Measurements from ENCODE around the gene LY6G6C.
A peak's percentile ranks its signal among the peaks of the same experiment; 100 is the strongest.

Gene LY6G6C

GRCh38 chr6:31732029-31732428 lies 10.5 kb upstream of the LY6G6C start:
- Histone ChIP-seq H2BK12ac (ENCODE audit: low read length in 2 of 2) (no peak overlapping the region), H3K23ac (ENCODE audit: low read length in 2 of 2) (peak overlapping the region in 1 of 2 experiments; percentile 54), H3K36me3 (ENCODE audit: control insufficient read depth in 1 of 2, insufficient read depth in 2 of 2, low read depth in 1 of 2, low read length in 2 of 2) (peaks cover 48 to 52% of the 10 kb centered on the region in 2 experiments), H2BK15ac (ENCODE audit: low read depth, poor library complexity, severe bottlenecking) (no peak overlapping the region), H2BK120ac (ENCODE audit: low read depth, low read length) (no peak overlapping the region), H2AFZ (ENCODE audit: low read depth, low read length) (no peak overlapping the region), H2BK5ac (ENCODE audit: low read depth, low read length, poor library complexity, severe bottlenecking) (no peak overlapping the region), H4K8ac (ENCODE audit: low read length) (no peak overlapping the region), H3K4me2 (ENCODE audit: low read length, poor library complexity, severe bottlenecking) (no peak overlapping the region), H3K14ac (ENCODE audit: low read length in 2 of 2) (no peak overlapping the region), H3K4ac (ENCODE audit: low read depth in 1 of 2, low read length in 2 of 2) (no peak overlapping the region), H3K27me3 (ENCODE audit: control insufficient read depth in 1 of 2, insufficient read depth in 1 of 2, low read length in 2 of 2) (no peaks in the 10 kb centered on the region), H3K18ac (ENCODE audit: low read depth in 1 of 2, low read length in 2 of 2) (no peak overlapping the region), H3K4me3 (ENCODE audit: insufficient read depth in 1 of 2, low read depth in 1 of 2, low read length in 2 of 2) (peak overlapping the region in 1 of 2 experiments; percentile 14), H3K27ac (ENCODE audit: low read length, poor library complexity, severe bottlenecking) (no peak overlapping the region), H4K91ac (ENCODE audit: low read length) (no peak overlapping the region), H3K9ac (ENCODE audit: low read length) (peak overlapping the region; percentile 12), H3K9me3 (ENCODE audit: control insufficient read depth, low read length) (no peaks in the 10 kb centered on the region), H3K4me1 (ENCODE audit: control insufficient read depth, insufficient read depth, low read depth, low read length) (peaks cover 25% of the 10 kb centered on the region), H3K79me1 (replicated peaks; ENCODE audit: low read length, poor library complexity, severe bottlenecking) (peaks cover 21% of the 10 kb centered on the region), H2AK5ac (ENCODE audit: low read length, severe bottlenecking) (no peak overlapping the region)
- WGBS = 98% methylated on average over 3 of the region's 3 CpGs
- DNase-seq = no peak

- H3K4ac ChIP-seq (ENCODE audit: low read depth in 1 of 2, low read length in 2 of 2) = no peak overlapping the region
- WGBS = 77% methylated on average over 10 of the region's 11 CpGs
These were observed 9.1 kb upstream of the LY6G6C start for GRCh38 chr6:31730631-31731086.

GRCh38 chr6:31729979-31730630 lies 8.6 kb upstream of the LY6G6C start:
- H3K4ac ChIP-seq (ENCODE audit: low read depth in 1 of 2, low read length in 2 of 2) = peak overlapping the region; percentile 66 to 80
- H2BK5ac ChIP-seq (ENCODE audit: low read depth, low read length, poor library complexity, severe bottlenecking) = no peak overlapping the region
- peak overlapping the region; percentile 89 for H4K91ac ChIP-seq (ENCODE audit: low read length)
- peak overlapping the region; percentile 96 for H4K8ac ChIP-seq (ENCODE audit: low read length)
- no peaks in the 10 kb centered on the region for H3K27me3 ChIP-seq (ENCODE audit: control insufficient read depth in 1 of 2, insufficient read depth in 1 of 2, low read length in 2 of 2)
- peaks cover 22% of the 10 kb centered on the region for H3K4me1 ChIP-seq (ENCODE audit: control insufficient read depth, insufficient read depth, low read depth, low read length)
- H3K79me1 ChIP-seq (replicated peaks; ENCODE audit: low read length, poor library complexity, severe bottlenecking) = peaks cover 19% of the 10 kb centered on the region
- peaks cover 57 to 67% of the 10 kb centered on the region in 2 experiments for H3K36me3 ChIP-seq (ENCODE audit: control insufficient read depth in 1 of 2, insufficient read depth in 2 of 2, low read depth in 1 of 2, low read length in 2 of 2)
- H2BK15ac ChIP-seq (ENCODE audit: low read depth, poor library complexity, severe bottlenecking) = peak overlapping the region; percentile 87
- H2AFZ ChIP-seq (ENCODE audit: low read depth, low read length) = no peak overlapping the region
- no peak overlapping the region for H2AK5ac ChIP-seq (ENCODE audit: low read length, severe bottlenecking)
- no peak overlapping the region for H2BK12ac ChIP-seq (ENCODE audit: low read length in 2 of 2)
- H3K4me3 ChIP-seq (ENCODE audit: insufficient read depth in 1 of 2, low read depth in 1 of 2, low read length in 2 of 2) = peak overlapping the region; percentile 74 to 93
- peak overlapping the region; percentile 98 for H3K9ac ChIP-seq (ENCODE audit: low read length)
- H3K23ac ChIP-seq (ENCODE audit: low read length in 2 of 2) = no peak overlapping the region
- no peaks in the 10 kb centered on the region for H3K9me3 ChIP-seq (ENCODE audit: control insufficient read depth, low read length)
- peak overlapping the region; percentile 85 to 89 for H3K18ac ChIP-seq (ENCODE audit: low read depth in 1 of 2, low read length in 2 of 2)
- peak overlapping the region; percentile 67 for H3K27ac ChIP-seq (ENCODE audit: low read length, poor library complexity, severe bottlenecking)
- peak overlapping the region; percentile 82 for H2BK120ac ChIP-seq (ENCODE audit: low read depth, low read length)
- H3K4me2 ChIP-seq (ENCODE audit: low read length, poor library complexity, severe bottlenecking) = peak overlapping the region; percentile 82
- peak overlapping the region in 1 of 2 experiments; percentile 56 for H3K14ac ChIP-seq (ENCODE audit: low read length in 2 of 2)
- under 1% methylated on average over 31 of the region's 46 CpGs for WGBS
- DNase-seq = peak; percentile 92

More at GRCh38 chr6:31730631-31731086, 9.1 kb upstream of the LY6G6C start:
- Histone ChIP-seq H3K27ac (ENCODE audit: low read length, poor library complexity, severe bottlenecking) (peak overlapping the region; percentile 19), H3K4me1 (ENCODE audit: control insufficient read depth, insufficient read depth, low read depth, low read length) (peaks cover 22% of the 10 kb centered on the region), H3K4me2 (ENCODE audit: low read length, poor library complexity, severe bottlenecking) (peak overlapping the region; percentile 82), H4K8ac (ENCODE audit: low read length) (peak overlapping the region; percentile 80), H3K79me1 (replicated peaks; ENCODE audit: low read length, poor library complexity, severe bottlenecking) (peaks cover 19% of the 10 kb centered on the region), H3K4me3 (ENCODE audit: insufficient read depth in 1 of 2, low read depth in 1 of 2, low read length in 2 of 2) (peak overlapping the region in 1 of 2 experiments; percentile 93), H3K27me3 (ENCODE audit: control insufficient read depth in 1 of 2, insufficient read depth in 1 of 2, low read length in 2 of 2) (no peaks in the 10 kb centered on the region), H2AK5ac (ENCODE audit: low read length, severe bottlenecking) (no peak overlapping the region), H2AFZ (ENCODE audit: low read depth, low read length) (no peak overlapping the region), H3K23ac (ENCODE audit: low read length in 2 of 2) (no peak overlapping the region), H2BK5ac (ENCODE audit: low read depth, low read length, poor library complexity, severe bottlenecking) (no peak overlapping the region), H3K18ac (ENCODE audit: low read depth in 1 of 2, low read length in 2 of 2) (no peak overlapping the region), H3K36me3 (ENCODE audit: control insufficient read depth in 1 of 2, insufficient read depth in 2 of 2, low read depth in 1 of 2, low read length in 2 of 2) (peaks cover 57 to 66% of the 10 kb centered on the region in 2 experiments), H2BK15ac (ENCODE audit: low read depth, poor library complexity, severe bottlenecking) (peak overlapping the region; percentile 62), H3K14ac (ENCODE audit: low read length in 2 of 2) (no peak overlapping the region), H2BK12ac (ENCODE audit: low read length in 2 of 2) (no peak overlapping the region), H3K9me3 (ENCODE audit: control insufficient read depth, low read length) (no peaks in the 10 kb centered on the region), H2BK120ac (ENCODE audit: low read depth, low read length) (no peak overlapping the region), H3K9ac (ENCODE audit: low read length) (peak overlapping the region; percentile 98), H4K91ac (ENCODE audit: low read length) (peak overlapping the region; percentile 8)
- no peak for DNase-seq

GRCh38 chr6:31729515-31729978 lies 8.0 kb upstream of the LY6G6C start:
- Histone ChIP-seq H3K4me3 (ENCODE audit: insufficient read depth in 1 of 2, low read depth in 1 of 2, low read length in 2 of 2) (peak overlapping the region; percentile 74 to 93), H3K18ac (ENCODE audit: low read depth in 1 of 2, low read length in 2 of 2) (peak overlapping the region; percentile 85 to 89), H2BK5ac (ENCODE audit: low read depth, low read length, poor library complexity, severe bottlenecking) (peak overlapping the region; percentile 15), H3K27me3 (ENCODE audit: control insufficient read depth in 1 of 2, insufficient read depth in 1 of 2, low read length in 2 of 2) (no peaks in the 10 kb centered on the region), H3K9me3 (ENCODE audit: control insufficient read depth, low read length) (no peaks in the 10 kb centered on the region), H3K36me3 (ENCODE audit: control insufficient read depth in 1 of 2, insufficient read depth in 2 of 2, low read depth in 1 of 2, low read length in 2 of 2) (peaks cover 62 to 67% of the 10 kb centered on the region in 2 experiments), H4K91ac (ENCODE audit: low read length) (peak overlapping the region; percentile 89), H3K27ac (ENCODE audit: low read length, poor library complexity, severe bottlenecking) (peak overlapping the region; percentile 67), H3K4ac (ENCODE audit: low read depth in 1 of 2, low read length in 2 of 2) (peak overlapping the region; percentile 66 to 80), H2AFZ (ENCODE audit: low read depth, low read length) (no peak overlapping the region), H4K8ac (ENCODE audit: low read length) (peak overlapping the region; percentile 96), H2AK5ac (ENCODE audit: low read length, severe bottlenecking) (no peak overlapping the region), H3K4me1 (ENCODE audit: control insufficient read depth, insufficient read depth, low read depth, low read length) (peaks cover 22% of the 10 kb centered on the region), H2BK12ac (ENCODE audit: low read length in 2 of 2) (no peak overlapping the region), H2BK15ac (ENCODE audit: low read depth, poor library complexity, severe bottlenecking) (peak overlapping the region; percentile 87), H3K4me2 (ENCODE audit: low read length, poor library complexity, severe bottlenecking) (peak overlapping the region; percentile 82), H3K14ac (ENCODE audit: low read length in 2 of 2) (peak overlapping the region in 1 of 2 experiments; percentile 56), H3K79me1 (replicated peaks; ENCODE audit: low read length, poor library complexity, severe bottlenecking) (peaks cover 19% of the 10 kb centered on the region), H3K9ac (ENCODE audit: low read length) (peak overlapping the region; percentile 98), H3K23ac (ENCODE audit: low read length in 2 of 2) (no peak overlapping the region), H2BK120ac (ENCODE audit: low read depth, low read length) (peak overlapping the region; percentile 82)
- DNase-seq = peak; percentile 95
- WGBS = 0% methylated on average over 8 of the region's 29 CpGs
